Measurements from ENCODE around the gene S100A14. TPM values are rescaled to one million over a fixed set of nuclear protein-coding genes. Genes with fewer than 3 reads are reported as not detected.

S100A14 gene
- total and polyA plus RNA-seq, 2 experiments from 2014 or later = 0.31 to 2.1 TPM

- Histone ChIP-seq H3K27me3 (replicated peaks; ENCODE audit: insufficient read depth) (no peaks in the 10 kb centered on the region), H3K4me1 (ENCODE audit: insufficient read depth) (peaks cover 52% of the 10 kb centered on the region), H3K36me3 (ENCODE audit: low read depth) (no peaks in the 10 kb centered on the region), H3K9me2 (ENCODE audit: insufficient read depth) (no peaks in the 10 kb centered on the region), H3F3A (ENCODE audit: insufficient read depth) (peaks cover 34% of the 10 kb centered on the region), H2AFZ (peak overlapping the region; percentile 87), H3K79me2 (ENCODE audit: insufficient read depth) (no peaks in the 10 kb centered on the region), H3K4me2 (ENCODE audit: unreplicated experiment) (peak overlapping the region; percentile 55), H3K9ac (peak overlapping the region; percentile 92), H4K20me1 (ENCODE audit: insufficient read depth) (no peaks in the 10 kb centered on the region), H3K9me3 (ENCODE audit: low read depth) (no peaks in the 10 kb centered on the region), H3K4me3 (peak overlapping the region; percentile 41), H3K27ac (peak overlapping the region; percentile 100)
- peak; percentile 95 for DNase-seq
- WGBS, 2 experiments (ENCODE audit: low coverage in 1 of 2, low lambda C conversion rate in 2 of 2, missing lambda C conversion rate in 2 of 2) = 8 to 9% methylated on average over 25 of the region's 25 CpGs
- TF ChIP-seq EZH2phosphoT487 (IDR thresholded peaks at IDR 0.05; ENCODE audit: insufficient read depth, low read depth) = no peak
- no peak for TF ChIP-seq EZH2 (IDR thresholded peaks at IDR 0.05; ENCODE audit: insufficient read depth, poor library complexity, severe bottlenecking)
- in situ Hi-C loops (cut with MboI) = no loop called here
Observed at GRCh38 chr1:153568367-153569099, 47.6 kb downstream of the S100A14 start.

GRCh38 chr1:153567621-153568366, 48.3 kb downstream of the S100A14 start:
- H3K4me1 ChIP-seq (ENCODE audit: insufficient read depth) = peaks cover 45% of the 10 kb centered on the region
- H4K20me1 ChIP-seq (ENCODE audit: insufficient read depth) = no peaks in the 10 kb centered on the region
- in situ Hi-C loops (cut with MboI) = no loop called here
- whole genome bisulfite sequencing, 2 experiments (ENCODE audit: low coverage in 1 of 2, low lambda C conversion rate in 2 of 2, missing lambda C conversion rate in 2 of 2) = 40 to 42% methylated on average over 22 of the region's 22 CpGs
- no peaks in the 10 kb centered on the region for H3K79me2 ChIP-seq (ENCODE audit: insufficient read depth)
- peaks cover 26% of the 10 kb centered on the region for H3F3A ChIP-seq (ENCODE audit: insufficient read depth)
- H3K4me2 ChIP-seq (ENCODE audit: unreplicated experiment) = peak overlapping the region; percentile 55
- peak overlapping the region; percentile 87 for H2AFZ ChIP-seq
- TF ChIP-seq EZH2phosphoT487 (IDR thresholded peaks at IDR 0.05; ENCODE audit: insufficient read depth, low read depth) (no peak), EZH2 (IDR thresholded peaks at IDR 0.05; ENCODE audit: insufficient read depth, poor library complexity, severe bottlenecking) (no peak)
- no peaks in the 10 kb centered on the region for H3K9me2 ChIP-seq (ENCODE audit: insufficient read depth)
- no peaks in the 10 kb centered on the region for H3K27me3 ChIP-seq (replicated peaks; ENCODE audit: insufficient read depth)
- H3K4me3 ChIP-seq = peak overlapping the region; percentile 41
- H3K36me3 ChIP-seq (ENCODE audit: low read depth) = no peaks in the 10 kb centered on the region
- peak overlapping the region; percentile 92 for H3K9ac ChIP-seq
- peak overlapping the region; percentile 100 for H3K27ac ChIP-seq
- no peaks in the 10 kb centered on the region for H3K9me3 ChIP-seq (ENCODE audit: low read depth)
- DNase-seq = peak; percentile 56

DNA sequence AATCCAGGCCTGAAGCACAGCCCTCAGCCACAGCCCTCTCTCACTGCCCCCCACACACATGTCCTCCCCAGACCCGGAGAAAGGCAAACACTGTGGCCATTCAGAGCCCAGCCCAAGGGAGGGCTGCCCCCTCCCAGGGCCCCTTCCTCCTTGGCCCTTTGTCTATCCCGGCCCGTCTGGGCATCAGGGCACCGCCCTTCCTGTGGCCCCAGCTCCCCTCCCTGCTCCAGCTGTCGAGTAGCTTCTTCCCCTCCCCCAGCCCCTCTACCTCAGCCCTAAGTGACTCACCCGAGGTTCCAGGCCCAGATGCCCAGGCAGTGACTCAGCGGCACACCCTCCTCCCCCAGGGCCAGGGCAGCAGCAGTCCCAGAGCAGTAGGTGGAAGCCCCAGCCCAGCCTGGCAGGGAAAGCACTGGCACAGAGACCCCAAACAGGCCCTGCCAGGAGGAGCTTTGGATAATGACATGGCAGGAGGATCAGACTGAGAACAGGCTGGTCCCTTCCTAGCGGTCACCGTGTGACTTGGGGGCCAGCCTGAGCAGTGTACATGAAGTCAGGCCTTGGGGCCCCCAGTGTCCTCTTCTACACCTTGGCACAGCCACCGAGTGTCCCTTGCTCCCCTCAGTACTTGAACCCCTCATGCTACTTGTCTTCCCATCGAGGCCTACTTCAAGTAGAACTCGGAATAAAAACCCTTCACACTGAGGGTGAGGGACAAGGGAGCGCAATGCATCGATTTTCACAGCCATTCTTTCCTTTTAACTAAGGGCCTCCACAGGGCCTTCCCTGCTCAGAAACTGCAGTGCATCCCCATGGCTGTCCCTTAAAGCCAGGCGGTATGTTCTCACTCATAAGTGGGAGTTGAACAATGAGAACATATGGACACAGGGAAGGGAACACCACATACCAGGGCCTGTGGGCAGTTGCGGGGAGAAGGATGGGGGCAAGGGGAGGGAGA, 49.4 kb downstream of the S100A14 start:
- Histone ChIP-seq H3K9me2 (ENCODE audit: insufficient read depth) (no peaks in the 10 kb centered on the region), H3K79me2 (ENCODE audit: insufficient read depth) (no peaks in the 10 kb centered on the region), H3K9ac (peak overlapping the region; percentile 92), H3F3A (ENCODE audit: insufficient read depth) (peaks cover 20% of the 10 kb centered on the region), H3K4me3 (peak overlapping the region; percentile 50), H4K20me1 (ENCODE audit: insufficient read depth) (no peaks in the 10 kb centered on the region), H3K9me3 (ENCODE audit: low read depth) (no peaks in the 10 kb centered on the region), H3K36me3 (ENCODE audit: low read depth) (no peaks in the 10 kb centered on the region), H2AFZ (no peak overlapping the region), H3K27me3 (replicated peaks; ENCODE audit: insufficient read depth) (no peaks in the 10 kb centered on the region), H3K27ac (peak overlapping the region; percentile 100), H3K4me1 (ENCODE audit: insufficient read depth) (peaks cover 38% of the 10 kb centered on the region), H3K4me2 (ENCODE audit: unreplicated experiment) (peak overlapping the region; percentile 66)
- peak; percentile 100 for DNase-seq
- WGBS, 2 experiments (ENCODE audit: low coverage in 1 of 2, low lambda C conversion rate in 2 of 2, missing lambda C conversion rate in 2 of 2) = 14% methylated on average over 16 of the region's 16 CpGs
- no peak for TF ChIP-seq EZH2phosphoT487 (IDR thresholded peaks at IDR 0.05; ENCODE audit: insufficient read depth, low read depth)
- no peak for TF ChIP-seq EZH2 (IDR thresholded peaks at IDR 0.05; ENCODE audit: insufficient read depth, poor library complexity, severe bottlenecking)
- in situ Hi-C loops (cut with MboI) = no loop called here

Data from GM23248 (cell line).